HL-60 (cell line): ENCODE data around the gene PRDM16.

Experiments used
- DNase-seq, 2 experiments: peaks; one replicate each; pipeline ENCODE4 v3.0.0-alpha.2; 2010 to 2020; ENCODE audit warnings: low read depth in 1 of 2, low spot score in 1 of 2
- H3K27ac ChIP-seq: fragments of 250-450 bp; sonication (Bioruptor Pico); replicated peaks from 2 replicates; pipeline ENCODE4 v1.5.1; 2020; ENCODE audit warnings: mild to moderate bottlenecking, moderate library complexity
- H3K27me3 ChIP-seq: fragments of 250-450 bp; sonication (Bioruptor Pico); 2 replicates; pipeline ENCODE4 v1.5.1; 2021; ENCODE audit warnings: mild to moderate bottlenecking, moderate library complexity; ENCODE audit not compliant: insufficient read depth, poor library complexity, severe bottlenecking
- H3K4me3 ChIP-seq: replicated peaks from 2 replicates; pipeline ENCODE4 v1.5.1; 2011; ENCODE audit warnings: mild to moderate bottlenecking, control low read depth, low read length; ENCODE audit not compliant: insufficient read depth
- CTCF ChIP-seq: IDR thresholded peaks from one replicate; pipeline ENCODE4 v1.5.1; 2011; ENCODE audit warnings: low read length, control low read depth, inconsistent platforms; ENCODE audit not compliant: insufficient read depth
- GABPA ChIP-seq: IDR thresholded peaks from 2 replicates; pipeline ENCODE4 v1.6.1; 2012; ENCODE audit warnings: low read depth
- POLR2AphosphoS5 ChIP-seq: IDR thresholded peaks from 2 replicates; pipeline ENCODE4 v1.6.1; 2012; ENCODE audit warnings: low read depth
- REST ChIP-seq: IDR thresholded peaks from 2 replicates; pipeline ENCODE4 v1.6.1; 2012; ENCODE audit warnings: low read depth; ENCODE audit not compliant: insufficient replicate concordance
- SPI1 ChIP-seq: IDR thresholded peaks from 2 replicates; pipeline ENCODE4 v1.6.1; 2012; ENCODE audit warnings: low read depth, mild to moderate bottlenecking, borderline replicate concordance

PRDM16 gene

DNA sequence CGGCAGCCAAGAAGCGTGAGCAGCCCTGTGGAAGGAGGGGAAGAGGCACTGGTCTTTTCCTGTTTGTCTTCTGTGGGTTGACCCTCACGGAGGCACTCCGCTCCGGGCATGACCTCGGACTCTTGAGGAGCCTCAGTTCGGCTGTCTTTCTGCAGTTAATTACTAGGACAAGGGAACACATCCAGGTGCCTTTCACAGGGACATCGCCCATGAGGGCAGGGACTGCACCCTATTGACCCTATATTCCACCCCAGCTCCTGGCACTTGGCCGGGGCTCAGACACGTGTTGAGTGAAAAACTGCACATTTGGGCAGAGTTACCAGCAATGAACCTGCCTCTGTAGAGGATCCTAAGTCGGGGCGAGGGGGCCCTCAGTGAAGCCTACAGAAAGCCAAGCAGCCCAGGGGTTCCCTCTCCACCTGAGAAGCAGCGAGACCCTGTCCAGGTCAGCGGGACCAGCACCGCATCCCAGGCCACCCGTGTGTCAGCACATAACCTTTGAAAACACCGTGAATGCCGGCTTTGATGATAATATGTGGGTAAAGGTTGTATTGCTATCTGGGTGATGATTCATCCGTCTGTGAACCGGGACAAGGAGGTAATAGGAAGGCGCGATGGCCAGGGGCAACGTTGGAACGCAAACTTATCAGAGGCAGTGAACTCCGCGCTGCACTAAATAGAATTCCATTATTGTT is 224.0 kb downstream of the PRDM16 start:
- no peak for DNase-seq

DNA sequence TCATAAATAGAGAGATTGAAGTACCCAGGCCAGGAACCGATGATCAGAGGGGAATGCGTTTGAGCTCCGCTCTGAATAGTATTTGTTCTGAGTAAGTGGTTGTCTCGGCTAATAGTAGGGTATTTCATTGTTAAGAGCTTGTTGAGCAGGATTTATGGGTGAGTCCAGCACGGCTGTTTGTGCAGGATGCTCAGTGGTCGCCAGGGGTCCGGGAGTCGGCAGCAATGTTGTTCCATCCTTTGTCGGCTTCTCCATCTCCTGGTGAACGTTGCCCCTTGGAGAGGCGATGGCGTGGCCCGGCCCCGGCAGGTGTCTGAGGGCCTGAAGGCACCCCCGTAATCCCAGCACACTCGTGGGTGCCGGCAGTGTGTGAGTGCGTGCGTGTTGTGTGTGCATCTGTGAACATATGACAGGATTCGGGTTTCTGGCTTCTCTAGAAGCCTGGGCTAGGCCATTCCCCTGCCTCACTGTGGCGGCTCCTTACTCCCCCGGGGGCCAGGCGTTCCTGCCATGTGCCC is 224.6 kb downstream of the PRDM16 start:
- no peak for DNase-seq
- H3K27me3 ChIP-seq = no peaks in the 10 kb centered on the region
- H3K4me3 ChIP-seq = no peak overlapping the region
- no peak overlapping the region for H3K27ac ChIP-seq
- TF ChIP-seq GABPA (no peak), CTCF (no peak), POLR2AphosphoS5 (no peak), REST (no peak), SPI1 (no peak)

More for the DNA sequence above, 224.0 kb downstream of the PRDM16 start:
- Histone ChIP-seq H3K4me3 (no peak overlapping the region), H3K27me3 (no peaks in the 10 kb centered on the region), H3K27ac (no peak overlapping the region)
- no peak for TF ChIP-seq CTCF
- TF ChIP-seq SPI1 = no peak
- no peak for TF ChIP-seq GABPA
- no peak for TF ChIP-seq POLR2AphosphoS5

GRCh38 chr1:3294450-3294849 is 225.4 kb downstream of the PRDM16 start:
- Histone ChIP-seq H3K27me3 (no peaks in the 10 kb centered on the region), H3K4me3 (no peak overlapping the region), H3K27ac (no peak overlapping the region)
- TF ChIP-seq POLR2AphosphoS5 (no peak), SPI1 (no peak), GABPA (no peak), CTCF (no peak), REST (no peak)
- DNase-seq = no peak

DNA sequence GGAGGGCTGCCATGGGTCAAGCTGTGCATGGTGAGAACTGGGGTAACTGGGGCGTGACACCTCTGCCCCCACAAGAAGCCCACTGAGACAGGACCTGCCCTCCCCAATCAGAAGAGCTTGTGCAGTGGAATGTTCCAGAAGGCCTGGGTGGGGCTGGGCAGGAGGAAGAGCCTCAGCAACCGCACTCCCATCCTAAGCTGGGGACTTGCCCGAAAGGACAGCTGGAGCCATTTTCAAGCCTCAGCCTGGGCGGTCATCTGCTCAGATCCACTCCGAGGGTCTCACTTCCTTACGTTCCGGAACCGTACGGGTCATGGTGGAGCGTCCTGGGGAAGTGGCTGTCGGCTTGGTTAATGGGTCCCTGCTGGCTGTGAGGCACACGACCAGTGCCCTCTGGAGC is 226.8 kb downstream of the PRDM16 start:
- DNase-seq = no peak
- H3K27ac ChIP-seq = no peak overlapping the region
- TF ChIP-seq REST (no peak), GABPA (no peak), SPI1 (no peak), POLR2AphosphoS5 (no peak), CTCF (no peak)
- H3K4me3 ChIP-seq = no peak overlapping the region
- no peaks in the 10 kb centered on the region for H3K27me3 ChIP-seq
